NCI-H2196 treated with DMSO at 0.1 percent for 48 hours (cell line): ENCODE results near the gene ZNF804A.
A peak's percentile ranks its signal among the peaks of the same experiment; 100 is the strongest.
"Not testable (repeated sequence)": the region's sequence is repeated elsewhere in the genome, so short reads cannot be mapped to it uniquely, and the experiment has no call there.

ENCODE experiments used
- DNase-seq: peaks from one replicate; lab custom pipeline; 2025; ENCODE audit not compliant: unreplicated experiment; lab: John Stamatoyannopoulos, UW

Gene ZNF804A

DNA sequence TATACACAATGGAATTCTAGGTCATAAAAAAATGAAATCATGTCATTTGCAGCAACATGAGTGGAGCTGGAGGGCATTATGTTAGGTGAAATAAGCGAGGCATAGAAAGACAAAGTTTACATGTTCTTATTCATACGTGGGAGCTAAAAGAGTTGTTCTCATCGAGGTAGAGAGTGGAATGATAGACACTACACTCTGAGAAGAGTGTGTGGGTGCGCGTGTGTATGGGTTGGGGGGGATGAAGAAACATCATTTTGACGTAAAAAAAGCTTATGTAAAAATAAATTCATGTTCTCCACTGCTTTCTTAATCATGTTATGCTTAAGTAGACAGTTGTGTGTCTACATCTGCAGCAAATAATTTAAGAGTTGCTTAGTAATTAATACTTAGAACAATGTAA lies 123.6 kb downstream of the ZNF804A start:
- no peak for DNase-seq

DNA sequence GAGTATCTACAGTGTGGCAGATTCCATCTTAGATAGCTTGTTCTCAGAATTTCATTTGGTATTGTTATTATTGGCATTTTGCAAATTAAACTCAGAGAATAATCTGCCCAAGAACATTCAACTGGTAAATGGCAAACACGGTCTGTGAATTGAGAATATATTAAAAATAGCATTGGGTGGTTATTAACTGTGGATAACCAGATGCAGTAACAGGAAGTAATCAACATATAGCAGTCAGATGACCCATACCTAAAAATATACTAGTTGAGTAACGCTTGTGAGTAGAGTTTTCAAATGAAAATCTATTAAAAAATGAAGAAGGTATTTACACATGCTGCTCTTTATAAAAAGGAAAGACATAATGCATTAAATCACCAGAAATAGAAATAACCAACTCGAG lies 129.5 kb downstream of the ZNF804A start:
- no peak for DNase-seq

DNA sequence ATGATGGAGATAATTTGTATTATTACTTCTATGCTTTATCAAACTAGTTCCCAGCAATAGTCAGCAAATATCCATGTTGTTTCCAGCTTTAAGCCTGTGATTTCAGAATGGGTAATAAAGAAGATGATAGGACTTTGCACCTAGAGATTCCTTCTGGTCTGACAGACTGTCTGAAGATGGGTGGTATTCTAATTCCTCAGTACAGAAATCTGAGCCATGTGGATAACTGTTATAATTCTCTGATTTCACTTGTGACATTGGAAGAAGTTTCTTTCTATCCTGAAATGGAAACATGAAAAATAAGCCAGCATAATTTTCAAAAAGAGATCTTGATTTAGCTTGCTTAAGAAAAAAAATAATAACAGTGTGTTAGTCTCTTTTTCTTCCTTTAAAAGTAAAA lies 130.1 kb downstream of the ZNF804A start:
- no peak for DNase-seq

DNA sequence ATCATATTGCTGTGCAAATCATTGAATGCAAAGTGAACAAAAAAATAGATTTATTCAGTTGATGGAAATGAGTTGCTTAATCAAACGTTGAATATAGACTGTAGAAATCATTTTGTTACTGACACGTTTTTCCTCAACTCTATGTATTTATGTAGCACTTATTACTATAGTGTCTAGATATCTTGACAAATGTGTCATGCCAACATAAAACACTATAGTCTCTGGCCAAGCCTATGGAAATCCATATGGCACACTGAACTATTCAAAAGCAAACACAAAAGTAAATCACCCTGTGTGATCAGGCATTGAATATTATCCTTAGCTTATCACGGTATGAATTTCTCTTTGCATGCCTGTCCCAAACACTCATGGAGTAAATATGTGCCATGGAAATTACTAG lies 131.3 kb downstream of the ZNF804A start:
- no peak for DNase-seq

DNA sequence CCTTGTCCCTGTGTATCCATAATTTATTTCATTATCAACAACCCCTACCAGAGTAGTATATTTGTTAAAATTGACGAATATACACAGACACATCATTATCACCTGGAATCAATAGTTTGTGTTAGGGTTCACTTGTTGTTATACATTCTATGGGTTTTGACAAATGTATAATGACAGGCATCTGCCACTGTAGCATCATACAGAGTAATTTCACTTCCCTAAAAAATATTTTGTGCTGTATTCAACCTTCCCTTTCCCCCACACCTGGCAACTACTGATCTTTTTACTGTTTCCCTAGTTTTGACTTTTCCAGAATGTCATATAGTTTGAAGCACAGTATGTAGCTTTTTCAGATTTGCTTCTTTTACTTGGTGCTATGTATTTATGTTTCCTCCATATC lies 132.0 kb downstream of the ZNF804A start:
- no peak for DNase-seq

DNA sequence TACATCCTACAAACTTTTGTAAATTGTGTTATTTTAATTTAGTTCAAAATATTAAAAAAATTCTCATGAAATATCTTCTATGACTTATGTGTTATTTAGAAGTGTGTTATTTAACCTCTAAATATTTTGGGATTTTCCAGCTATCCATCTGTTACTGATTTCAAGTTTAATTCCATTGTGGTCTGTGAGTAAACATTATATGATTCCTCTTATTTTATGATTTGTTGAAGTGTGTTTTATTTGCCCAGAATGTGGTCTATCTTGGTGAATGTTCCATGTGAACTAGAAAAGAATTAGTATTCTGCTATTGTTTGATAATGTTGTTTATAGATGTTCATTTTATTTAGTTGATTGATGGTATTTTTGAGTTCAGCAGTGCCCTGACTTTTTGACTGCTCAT lies 136.0 kb downstream of the ZNF804A start:
- DNase-seq, result no peak

DNA sequence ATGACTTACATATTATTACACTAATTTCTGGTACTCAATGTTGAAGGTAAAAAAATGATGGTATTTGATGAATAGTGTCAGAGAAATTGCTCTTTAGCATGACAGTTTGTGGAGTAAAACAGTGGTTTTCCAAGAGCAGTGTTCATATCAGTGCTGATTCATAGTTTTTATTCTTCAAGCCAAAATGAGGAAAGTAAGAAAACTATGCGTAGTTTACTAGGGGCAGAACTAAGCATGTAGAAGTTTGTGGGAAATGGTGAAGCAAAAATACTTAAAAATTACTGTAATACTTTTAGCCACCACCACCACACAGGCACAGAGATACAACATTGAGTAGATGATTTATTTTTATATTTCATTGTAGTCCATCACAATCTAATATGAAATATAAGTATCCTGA lies 137.3 kb downstream of the ZNF804A start:
- no peak for DNase-seq

DNA sequence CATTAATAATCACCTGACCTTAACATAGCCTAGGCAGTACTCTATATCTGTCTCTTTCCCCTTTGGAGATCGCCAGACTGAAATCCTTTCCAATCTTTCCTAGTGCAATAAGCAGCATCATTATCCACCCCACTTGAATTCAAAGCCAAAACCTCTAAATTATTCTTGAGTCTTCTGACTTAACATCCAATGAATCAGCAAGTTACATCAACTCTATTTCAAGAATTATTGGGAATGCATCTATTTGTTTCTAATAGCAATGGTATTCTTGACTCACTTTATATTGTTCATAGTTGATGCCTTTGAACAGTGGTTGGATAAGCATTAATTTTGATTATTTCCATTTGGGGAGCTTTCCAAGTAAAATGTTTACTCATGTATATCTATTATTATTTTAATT lies 144.8 kb downstream of the ZNF804A start:
- DNase-seq, result no peak

DNA sequence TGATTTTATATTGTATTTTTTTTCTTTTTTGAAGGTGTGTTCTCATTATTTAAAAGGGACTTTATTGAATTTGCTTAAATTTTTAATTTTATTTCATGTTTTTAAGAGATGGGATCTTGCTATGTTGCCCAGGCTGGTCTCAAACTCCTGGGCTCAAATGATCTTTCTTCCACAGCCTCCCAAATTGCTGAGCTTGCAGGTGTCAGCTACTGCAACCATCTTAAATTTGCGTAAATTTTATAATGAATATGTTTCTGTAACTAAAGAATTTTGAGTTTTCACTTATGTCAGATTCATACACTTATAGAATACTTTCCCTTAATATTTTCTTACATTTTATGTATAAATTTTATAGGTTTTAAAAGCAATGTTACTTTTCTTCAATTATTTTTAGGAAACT lies 157.8 kb downstream of the ZNF804A start:
- no peak for DNase-seq

DNA sequence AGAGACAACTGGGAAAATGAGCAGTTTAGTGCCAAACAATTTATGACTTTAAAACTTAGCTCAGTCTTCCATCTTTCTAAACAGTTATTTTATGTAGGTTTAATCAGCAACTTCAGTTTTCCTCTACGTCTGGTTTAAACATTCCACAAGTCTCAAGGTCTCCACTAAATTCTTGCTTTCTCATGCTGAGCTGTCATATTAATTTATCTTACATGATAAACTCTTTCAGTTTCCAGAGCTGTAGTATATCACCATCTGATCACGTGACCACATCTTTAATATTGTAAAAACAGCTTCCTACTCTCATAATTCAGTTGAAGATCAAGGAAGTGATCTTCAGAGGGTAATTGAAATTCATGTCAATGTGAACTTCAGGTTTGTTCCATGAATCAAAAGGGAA lies 158.6 kb downstream of the ZNF804A start:
- DNase-seq, result no peak

DNA sequence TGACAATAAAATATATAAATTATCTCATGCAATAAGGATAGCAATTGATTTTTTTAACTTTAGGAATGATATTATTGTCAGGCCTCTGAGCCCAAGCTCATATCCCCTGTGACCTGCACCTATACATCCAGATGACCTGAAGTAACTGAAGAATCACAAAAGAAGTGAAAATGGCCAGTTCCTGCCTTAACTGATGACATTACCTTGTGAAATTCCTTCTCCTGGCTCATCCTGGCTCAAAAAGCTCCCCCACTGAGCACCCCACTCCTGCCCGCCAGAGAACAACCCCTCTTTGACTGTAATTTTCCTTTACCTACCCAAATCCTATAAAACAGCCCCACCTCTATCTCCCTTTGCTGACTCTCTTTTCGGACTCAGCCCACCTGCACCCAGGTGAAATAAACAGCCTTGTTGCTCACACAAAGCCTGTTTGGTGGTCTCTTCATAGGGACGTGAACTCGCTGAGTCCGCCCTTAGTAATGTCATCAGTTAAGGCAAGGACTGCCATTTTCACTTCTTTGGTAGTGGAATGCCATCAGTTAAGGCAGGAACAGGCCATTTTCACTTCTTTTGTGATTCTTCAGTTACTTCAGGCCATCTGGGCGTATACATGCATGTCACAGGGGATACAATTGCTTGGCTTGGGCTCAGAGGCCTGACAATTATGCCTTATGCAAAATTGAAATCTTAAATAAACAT lies 161.4 kb downstream of the ZNF804A start:
- DNase-seq, result not testable (repeated sequence)

DNA sequence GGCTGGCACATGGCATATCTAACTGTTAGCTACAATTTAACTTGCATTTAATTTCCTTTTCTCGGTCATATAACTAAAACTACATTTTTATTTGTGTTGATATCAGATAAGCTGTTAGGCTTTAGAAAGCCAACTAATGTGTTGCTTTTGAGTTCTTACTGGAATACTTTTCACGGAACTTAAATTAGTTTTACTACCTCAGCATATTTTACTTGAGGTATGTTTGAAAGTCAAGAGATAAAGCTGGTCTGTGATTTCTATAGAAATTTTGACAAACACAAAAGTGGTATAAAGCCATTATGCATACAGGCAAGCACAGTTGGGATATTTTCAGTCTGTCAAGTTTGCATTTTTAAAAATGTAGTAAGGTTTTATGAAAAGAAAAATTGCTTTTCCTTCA lies 162.6 kb downstream of the ZNF804A start:
- DNase-seq, result no peak

DNA sequence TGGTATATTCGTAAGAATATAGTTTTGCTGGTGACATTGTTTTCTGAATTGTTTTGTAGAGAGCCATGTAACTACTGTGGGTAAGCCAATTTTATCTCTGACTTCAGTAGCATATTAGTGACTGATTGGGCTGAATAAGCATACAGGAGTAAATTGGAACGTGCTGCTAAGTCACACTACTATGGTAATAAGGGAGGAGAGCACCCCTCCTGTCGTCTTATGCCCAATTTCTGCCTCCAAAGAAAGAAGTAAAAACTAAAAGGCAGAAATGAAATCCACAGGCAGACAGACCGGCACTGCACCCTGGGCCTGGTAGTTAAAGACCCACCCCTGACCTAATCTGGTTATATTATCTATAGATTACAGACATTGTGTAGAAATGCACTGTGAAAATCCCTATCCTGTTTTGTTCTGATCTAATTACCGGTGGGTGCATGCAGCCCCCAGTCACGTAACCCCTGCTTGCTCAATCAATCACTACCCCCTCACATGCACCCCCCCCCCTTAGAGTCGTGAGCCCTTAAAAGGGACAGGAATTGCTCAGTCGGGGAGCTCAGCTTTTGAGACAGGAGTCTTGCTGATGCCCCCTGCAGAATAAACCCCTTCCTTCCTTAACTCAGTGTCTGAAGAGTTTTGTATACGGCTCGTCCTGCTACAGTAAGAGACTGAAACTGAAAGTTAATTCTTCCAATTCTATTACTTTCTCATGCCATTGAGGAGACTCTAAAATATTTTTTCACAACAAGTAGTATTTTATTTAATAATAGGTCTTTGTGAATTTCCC lies 167.0 kb downstream of the ZNF804A start:
- no peak for DNase-seq

DNA sequence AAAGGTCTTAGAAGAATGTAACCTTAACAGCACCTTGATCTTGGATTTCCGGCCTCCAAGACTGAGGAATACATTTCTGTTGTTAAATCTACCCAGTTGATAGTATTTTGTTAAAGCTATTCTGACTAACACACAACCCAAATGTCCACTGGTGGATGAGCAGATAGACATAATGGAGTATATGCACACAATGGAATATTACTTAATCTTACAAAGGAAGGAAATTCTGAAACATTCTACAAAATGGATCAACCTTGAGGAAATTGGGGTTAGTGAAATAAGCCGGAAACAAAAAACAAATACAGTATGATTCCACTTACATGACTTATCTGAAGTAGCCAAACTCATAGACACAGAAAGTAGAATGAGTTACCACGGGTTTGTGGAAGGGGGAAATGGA lies 168.7 kb downstream of the ZNF804A start:
- no peak for DNase-seq

DNA sequence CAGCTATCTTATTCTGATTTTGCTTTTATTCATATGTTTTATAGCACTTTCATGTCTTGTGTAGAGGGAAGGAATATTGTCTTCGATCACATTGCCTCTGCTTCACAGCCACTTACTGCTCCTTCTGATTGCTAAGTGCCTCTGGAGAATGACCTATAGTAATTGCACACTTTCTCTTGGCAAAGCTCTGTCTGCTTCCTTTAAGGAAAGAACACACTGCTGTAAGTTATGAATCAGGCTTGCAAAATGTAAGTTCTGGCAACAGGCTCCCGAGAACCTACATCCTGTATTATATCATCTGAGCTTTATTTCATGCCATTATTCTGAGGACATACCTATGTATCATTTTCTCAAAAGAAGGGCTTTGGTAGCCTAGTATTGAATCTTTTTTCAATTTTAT lies 170.7 kb downstream of the ZNF804A start:
- no peak for DNase-seq

DNA sequence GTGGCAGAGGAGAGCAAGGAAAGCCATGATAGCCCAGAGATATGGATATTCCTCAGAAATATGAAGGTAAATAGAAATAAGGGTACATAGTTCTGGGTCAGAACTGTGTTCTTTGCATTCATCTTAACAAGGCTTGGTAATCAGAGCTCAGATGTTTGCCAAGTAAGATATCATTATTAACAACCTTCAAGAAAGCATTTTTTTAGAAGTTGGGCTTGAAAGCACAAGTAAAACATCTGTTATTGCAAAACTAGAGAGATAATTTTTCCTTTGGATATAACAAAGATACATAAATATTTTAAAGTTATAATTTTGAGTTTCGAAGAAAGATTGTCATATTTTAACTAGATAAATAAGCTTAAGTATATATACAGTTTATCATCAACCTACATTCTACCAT lies 171.4 kb downstream of the ZNF804A start:
- no peak for DNase-seq

DNA sequence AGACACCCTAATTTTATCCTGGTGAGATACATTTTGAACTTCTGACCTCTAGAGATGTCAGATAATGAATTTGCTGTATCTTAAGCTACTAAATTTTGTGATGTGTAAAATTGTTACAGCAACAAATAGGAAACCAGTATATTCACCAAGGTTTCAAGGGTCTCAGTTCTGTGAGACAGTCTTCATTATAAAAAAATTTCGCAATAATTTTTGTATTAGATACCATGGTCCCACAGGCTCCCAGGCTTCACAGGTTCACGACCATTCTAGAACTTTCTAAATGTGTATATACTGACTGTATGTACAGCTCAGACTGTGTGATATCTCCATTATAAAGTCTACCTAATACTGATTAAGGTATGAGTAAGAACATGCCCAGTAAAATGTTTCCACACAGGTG lies 181.4 kb downstream of the ZNF804A start:
- no peak for DNase-seq

DNA sequence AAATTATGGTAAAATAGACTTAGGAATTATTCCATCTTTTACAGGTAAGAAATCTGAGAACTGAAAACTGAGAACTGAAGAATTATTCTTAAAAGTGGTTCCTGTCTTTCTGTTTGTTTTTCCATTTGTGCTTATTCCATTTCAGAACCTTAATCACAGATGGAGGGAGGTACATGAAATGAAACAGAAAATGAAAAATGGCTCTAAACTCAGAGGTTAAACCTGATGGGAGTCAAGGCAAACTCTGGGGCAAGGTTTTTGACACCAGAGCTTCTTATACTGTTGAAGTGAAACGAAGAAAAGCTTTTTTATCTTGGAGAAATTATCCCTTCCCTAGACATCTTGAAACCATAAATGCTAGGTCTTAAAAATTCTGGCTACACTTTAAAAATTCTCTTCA lies 182.1 kb downstream of the ZNF804A start:
- DNase-seq, result no peak

DNA sequence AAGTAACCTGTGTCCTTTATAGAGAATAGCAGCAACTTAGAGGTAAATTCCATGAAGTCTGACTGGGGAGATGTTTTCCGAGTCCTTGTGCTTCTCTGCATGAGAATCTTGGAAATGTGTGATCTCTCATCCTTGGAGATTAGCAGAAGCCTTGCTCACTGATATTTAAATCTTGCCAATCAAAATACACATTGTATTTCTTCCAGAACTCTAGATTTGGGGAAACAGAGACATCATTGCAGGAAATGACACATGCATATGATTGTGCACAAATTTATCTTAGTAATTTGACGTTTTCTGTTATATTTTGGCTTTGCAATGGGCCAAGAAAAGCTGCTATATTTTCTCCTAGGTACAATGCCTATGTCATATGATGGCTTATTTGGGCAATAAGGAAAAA lies 182.6 kb downstream of the ZNF804A start:
- no peak for DNase-seq

DNA sequence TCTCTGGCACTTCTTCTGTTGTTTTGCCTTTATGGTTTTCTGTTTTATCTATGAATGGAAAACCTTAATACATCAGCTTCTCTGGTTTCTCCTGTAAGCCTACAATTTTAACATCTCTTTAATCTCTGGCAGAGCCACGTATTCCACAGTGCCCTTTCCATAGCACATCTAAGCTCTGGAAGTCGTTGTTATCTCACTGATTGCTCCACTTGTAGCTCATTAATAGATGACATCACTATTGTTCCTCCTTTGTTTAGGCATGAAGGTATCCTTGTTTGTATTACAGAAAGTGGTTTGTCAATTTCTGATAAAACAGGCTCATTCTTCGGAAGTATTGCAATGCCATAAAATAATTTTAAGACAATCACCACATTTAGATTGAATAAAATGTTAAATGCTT lies 185.2 kb downstream of the ZNF804A start:
- DNase-seq, result no peak

DNA sequence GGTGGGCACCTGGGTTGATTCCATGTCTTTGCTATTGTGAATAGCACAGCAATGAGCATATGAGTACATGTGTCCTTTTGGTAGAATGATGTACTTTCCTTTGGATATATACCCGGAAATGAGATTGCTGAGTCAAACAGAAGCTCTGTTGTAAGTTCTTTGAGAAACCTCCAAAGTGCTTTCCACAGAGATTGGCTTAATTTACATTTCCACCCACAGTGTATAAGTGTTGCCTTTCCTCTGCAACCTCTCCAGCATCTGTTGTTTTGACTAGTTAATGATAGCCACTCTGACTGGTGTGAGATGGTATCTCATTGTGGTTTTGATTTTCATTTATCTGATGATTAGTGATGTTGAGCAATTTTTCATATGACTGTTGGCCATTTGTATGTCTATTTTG lies 194.8 kb downstream of the ZNF804A start:
- DNase-seq, result no peak

DNA sequence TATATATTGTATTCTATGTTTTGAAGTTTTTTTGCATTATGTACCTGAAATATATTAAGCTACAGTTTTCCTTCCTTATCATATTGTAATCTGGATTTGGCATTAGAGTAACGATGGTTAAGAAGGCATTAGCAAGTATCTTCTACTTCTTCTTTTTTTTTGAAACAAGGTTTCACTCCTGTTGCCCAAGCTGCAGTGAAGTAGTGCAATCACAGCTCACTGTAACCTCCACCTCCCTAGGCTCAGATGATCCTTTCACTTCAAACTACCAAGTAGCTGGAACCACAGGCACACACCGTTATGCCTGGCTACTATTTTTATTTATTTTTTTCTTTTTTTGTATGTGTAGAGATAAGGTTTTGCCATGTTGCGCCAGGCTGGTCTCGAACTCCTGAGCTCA lies 201.1 kb downstream of the ZNF804A start:
- no peak for DNase-seq

DNA sequence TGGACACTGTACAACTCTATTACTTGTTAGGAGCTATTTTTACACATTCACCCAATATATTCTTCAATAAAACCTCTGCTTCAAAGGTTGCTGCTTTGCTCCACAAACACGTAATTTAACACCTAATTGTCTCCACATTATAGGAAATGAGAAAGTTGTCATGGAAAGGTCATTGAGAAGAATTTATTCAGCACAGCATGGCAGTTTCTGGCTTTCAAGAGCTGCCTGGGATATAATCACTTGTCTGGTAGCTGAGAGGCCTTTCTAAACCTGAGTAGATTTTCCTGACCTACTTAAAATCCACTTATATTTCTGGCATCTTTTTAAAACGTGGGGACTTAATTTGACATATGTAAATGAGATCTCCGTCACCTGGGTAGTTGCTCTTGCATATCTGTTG lies 216.1 kb downstream of the ZNF804A start:
- DNase-seq, result peak; percentile 8
